Uterus (tissue), 2 donors: ENCODE data around the gene OSBPL1A.

Experiments used
- CTCF ChIP-seq, 4 experiments: fragments of 200-600 bp in 2 of 4; fragments of 450-650 bp in 2 of 4; sonication (generic) in 2 of 4; IDR thresholded peaks; one replicate each; pipeline ENCODE4 v1.5.1; 2016 to 2019; ENCODE audit warnings: antibody characterized with exemption in 4 of 4, mild to moderate bottlenecking in 2 of 4, moderate library complexity in 1 of 4
- POLR2A ChIP-seq, 2 donors: fragments of 450-650 bp; IDR thresholded peaks; one replicate each; pipeline ENCODE4 v1.6.1; 2016; ENCODE audit warnings: antibody characterized with exemption in 2 of 2, mild to moderate bottlenecking in 1 of 2, moderate library complexity in 1 of 2

GRCh38 chr18:24140697-24141096 lies 256.9 kb downstream of the OSBPL1A start:
- TF ChIP-seq CTCF (IDR thresholded peaks at IDR 0.05) (no peak), POLR2A (IDR thresholded peaks at IDR 0.05) (no peak)
